Loucy (cell line): Measurements from ENCODE around the gene S100Z.

ENCODE experiments used
- H2AFZ ChIP-seq: fragments of 200-600 bp; sonication (generic); 2 replicates; pipeline ENCODE4 v1.6.0; 2016; ENCODE audit warnings: antibody characterized with exemption, mild to moderate bottlenecking, low read length, moderate library complexity
- H3F3A ChIP-seq: fragments of 200-600 bp; 2 replicates; pipeline ENCODE4 v1.6.0; 2016; ENCODE audit warnings: antibody characterized with exemption, low read depth, mild to moderate bottlenecking
- H3K27me3 ChIP-seq: fragments of 200-600 bp; sonication (generic); 2 replicates; pipeline ENCODE4 v1.6.1; 2014; ENCODE audit warnings: low read length, mild to moderate bottlenecking; ENCODE audit not compliant: insufficient read depth, poor library complexity, severe bottlenecking
- H3K36me3 ChIP-seq: fragments of 200-600 bp; sonication (generic); 2 replicates; pipeline ENCODE4 v1.6.1; 2016; ENCODE audit warnings: low read length; ENCODE audit not compliant: insufficient read depth
- H3K4me1 ChIP-seq: fragments of 200-600 bp; sonication (generic); 2 replicates; pipeline ENCODE4 v1.5.1; 2014; ENCODE audit warnings: low read length, mild to moderate bottlenecking; ENCODE audit not compliant: insufficient read depth, poor library complexity, severe bottlenecking
- H3K4me2 ChIP-seq: fragments of 200-600 bp; sonication (generic); 2 replicates; pipeline ENCODE4 v1.6.0; 2014; ENCODE audit warnings: antibody characterized with exemption, low read length, low read depth, mild to moderate bottlenecking; ENCODE audit not compliant: poor library complexity, severe bottlenecking
- H3K4me3 ChIP-seq: fragments of 200-600 bp; sonication (generic); 2 replicates; pipeline ENCODE4 v1.5.1; 2014; ENCODE audit warnings: low read length, mild to moderate bottlenecking, mixed read lengths; ENCODE audit not compliant: poor library complexity, severe bottlenecking
- H3K79me2 ChIP-seq: fragments of 200-600 bp; sonication (generic); 2 replicates; pipeline ENCODE4 v1.6.1; 2014; ENCODE audit warnings: low read length; ENCODE audit not compliant: insufficient read depth
- H3K9ac ChIP-seq: fragments of 200-600 bp; sonication (generic); 2 replicates; pipeline ENCODE4 v1.6.0; 2014; ENCODE audit warnings: mild to moderate bottlenecking, low read depth, low read length, moderate library complexity; ENCODE audit not compliant: poor library complexity, severe bottlenecking
- H3K9me2 ChIP-seq: fragments of 200-600 bp; sonication (generic); replicated peaks from 2 replicates; pipeline ENCODE4 v1.6.1; 2016; ENCODE audit warnings: low read depth, low read length, mixed read lengths
- H3K9me3 ChIP-seq: fragments of 200-600 bp; sonication (generic); 2 replicates; pipeline ENCODE4 v1.6.1; 2014; ENCODE audit warnings: mild to moderate bottlenecking, antibody characterized with exemption, low read length, low read depth; ENCODE audit not compliant: insufficient read depth
- H4K20me1 ChIP-seq: fragments of 200-600 bp; sonication (generic); 2 replicates; pipeline ENCODE4 v1.6.0; 2014; ENCODE audit warnings: antibody characterized with exemption, low read length, mild to moderate bottlenecking; ENCODE audit not compliant: insufficient read depth, poor library complexity, severe bottlenecking
- CTCF ChIP-seq: fragments of 200-600 bp; sonication (generic); conservative IDR thresholded peaks from 2 replicates; pipeline ENCODE4 v1.5.1; 2014; ENCODE audit warnings: mild to moderate bottlenecking, antibody characterized with exemption, low read length
- EZH2phosphoT487 ChIP-seq: fragments of 200-600 bp; IDR thresholded peaks from 2 replicates; pipeline ENCODE4 v1.6.1; 2018; ENCODE audit warnings: antibody characterized with exemption, mild to moderate bottlenecking, moderate library complexity, borderline replicate concordance

S100Z gene

GRCh38 chr5:76954383-76954763 lies 104.6 kb downstream of the S100Z start:
- Histone ChIP-seq H2AFZ (no peak overlapping the region), H3K9me2 (no peaks in the 10 kb centered on the region), H3K4me1 (peaks cover 12% of the 10 kb centered on the region), H3K36me3 (no peaks in the 10 kb centered on the region), H3K4me2 (no peak overlapping the region), H3F3A (no peaks in the 10 kb centered on the region), H3K9ac (no peak overlapping the region), H3K79me2 (no peaks in the 10 kb centered on the region), H3K27me3 (no peaks in the 10 kb centered on the region), H4K20me1 (no peaks in the 10 kb centered on the region), H3K4me3 (no peak overlapping the region), H3K9me3 (no peaks in the 10 kb centered on the region)
- TF ChIP-seq CTCF (no peak), EZH2phosphoT487 (no peak)

GRCh38 chr5:76956033-76956432 lies 106.2 kb downstream of the S100Z start:
- Histone ChIP-seq H3K4me2 (no peak overlapping the region), H3K4me3 (no peak overlapping the region), H3K36me3 (no peaks in the 10 kb centered on the region), H3F3A (no peaks in the 10 kb centered on the region), H3K79me2 (no peaks in the 10 kb centered on the region), H3K9me2 (no peaks in the 10 kb centered on the region), H2AFZ (no peak overlapping the region), H4K20me1 (no peaks in the 10 kb centered on the region), H3K27me3 (no peaks in the 10 kb centered on the region), H3K4me1 (peaks cover 26% of the 10 kb centered on the region), H3K9me3 (no peaks in the 10 kb centered on the region), H3K9ac (no peak overlapping the region)
- TF ChIP-seq CTCF (no peak), EZH2phosphoT487 (no peak)

- H3K79me2 ChIP-seq = no peaks in the 10 kb centered on the region
- no peaks in the 10 kb centered on the region for H3F3A ChIP-seq
- H3K9me3 ChIP-seq = no peaks in the 10 kb centered on the region
- peak overlapping the region; percentile 30 for H3K4me2 ChIP-seq
- TF ChIP-seq EZH2phosphoT487 (no peak), CTCF (no peak)
- H3K27me3 ChIP-seq = no peaks in the 10 kb centered on the region
- H4K20me1 ChIP-seq = no peaks in the 10 kb centered on the region
- no peak overlapping the region for H3K4me3 ChIP-seq
- no peak overlapping the region for H2AFZ ChIP-seq
- H3K9ac ChIP-seq = no peak overlapping the region
- H3K9me2 ChIP-seq = no peaks in the 10 kb centered on the region
- no peaks in the 10 kb centered on the region for H3K36me3 ChIP-seq
- peaks cover 27% of the 10 kb centered on the region for H3K4me1 ChIP-seq
Observed at GRCh38 chr5:76958991-76959767, 109.4 kb downstream of the S100Z start.
